NCI-H748 (cell line): Measurements from ENCODE around the gene ACER2.

ENCODE experiments used
- DNase-seq: peaks from one replicate; lab custom pipeline; 2025; ENCODE audit not compliant: unreplicated experiment; lab: John Stamatoyannopoulos, UW

ACER2 gene

DNA sequence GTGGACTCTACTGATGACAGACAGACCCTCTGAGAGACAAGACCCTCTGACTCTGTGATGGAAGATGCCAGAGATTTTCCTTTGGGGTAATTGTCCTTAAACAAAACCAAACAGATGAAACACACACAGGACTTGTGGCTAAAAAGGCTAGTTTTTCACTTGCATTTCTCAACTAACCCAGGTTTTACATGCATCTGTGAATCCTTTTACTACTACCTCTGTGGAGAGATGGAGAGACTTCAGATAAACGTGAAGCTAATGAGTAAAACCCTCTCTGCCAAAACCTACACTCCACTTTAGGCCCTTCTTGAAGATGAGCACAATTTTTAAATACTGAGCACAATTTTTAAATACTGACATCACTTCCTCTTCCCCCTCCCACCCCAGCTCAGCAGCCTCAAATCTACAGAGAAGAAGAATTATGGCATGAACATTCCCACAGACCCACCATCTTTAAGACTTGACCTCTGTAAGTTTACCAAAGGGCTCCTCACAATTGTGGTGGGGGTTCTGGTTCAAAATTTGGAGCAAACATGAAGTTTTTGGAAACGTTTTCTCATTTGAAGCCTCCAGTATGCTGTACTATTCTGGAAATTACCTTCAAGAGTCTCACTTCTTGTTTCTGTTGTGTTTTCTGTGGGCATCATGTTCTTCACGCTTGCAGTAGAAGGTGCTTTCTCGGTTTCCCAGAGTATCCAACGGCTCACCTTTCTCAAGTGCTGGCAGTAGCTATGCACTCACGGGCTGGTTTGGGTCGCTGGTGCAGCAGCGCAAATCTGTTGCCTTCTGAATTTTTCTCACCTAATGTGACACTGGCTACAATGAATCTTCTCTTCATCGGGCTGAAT, 42.7 kb downstream of the ACER2 start:
- no peak for DNase-seq

DNA sequence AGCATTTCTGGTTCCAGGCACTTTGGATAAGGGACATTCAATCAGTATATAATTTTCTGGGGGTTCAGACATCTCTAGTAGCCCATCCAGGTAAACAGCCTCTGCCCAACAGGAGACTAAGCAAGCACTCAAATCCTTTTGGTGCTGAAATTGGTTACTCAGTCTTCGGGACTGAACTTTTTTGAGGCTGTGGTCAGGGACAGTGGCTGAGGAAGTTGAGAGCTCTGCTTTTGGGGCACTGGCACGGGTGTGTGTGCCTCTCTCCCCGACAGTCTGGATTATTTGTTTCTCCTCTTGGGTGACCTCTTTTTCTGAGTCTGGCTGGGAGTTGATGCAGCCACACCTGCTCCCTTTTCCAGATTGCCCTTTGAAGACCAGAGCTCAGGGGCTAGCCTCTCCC, 47.6 kb downstream of the ACER2 start:
- DNase-seq, result no peak

DNA sequence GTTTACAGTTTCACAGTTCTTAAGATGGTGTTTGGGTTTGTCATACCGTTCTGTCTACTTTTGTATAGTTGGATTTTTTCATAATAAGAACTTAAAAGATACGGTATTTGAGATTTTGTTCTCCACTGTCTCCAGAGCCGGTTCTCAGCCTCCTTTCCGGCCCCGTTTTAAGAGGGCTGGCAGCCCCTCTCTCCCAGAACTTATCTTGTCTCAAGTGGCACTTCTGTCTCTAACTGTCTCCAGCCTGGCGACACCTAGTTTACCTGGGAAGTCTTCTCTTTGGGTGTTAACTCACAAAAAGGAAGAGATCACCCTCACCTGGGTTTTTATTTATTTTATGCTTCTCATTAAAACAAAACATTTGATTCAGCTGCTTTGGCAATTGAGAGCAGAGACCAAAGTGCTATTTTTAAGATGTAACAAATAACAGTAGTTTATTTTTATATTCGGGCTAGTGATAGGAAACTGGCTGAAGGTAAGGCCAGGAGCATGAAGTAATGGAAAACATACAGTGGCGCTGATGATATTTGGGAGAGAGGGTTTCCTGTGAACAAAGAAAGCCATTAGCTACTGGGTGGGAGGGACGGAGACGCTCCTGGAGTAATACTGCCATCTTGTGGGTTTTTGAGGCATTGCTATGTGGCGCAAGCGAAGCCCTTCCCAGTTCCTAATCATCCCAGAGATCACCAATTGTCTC, 48.3 kb downstream of the ACER2 start:
- DNase-seq, result peak; percentile 88

DNA sequence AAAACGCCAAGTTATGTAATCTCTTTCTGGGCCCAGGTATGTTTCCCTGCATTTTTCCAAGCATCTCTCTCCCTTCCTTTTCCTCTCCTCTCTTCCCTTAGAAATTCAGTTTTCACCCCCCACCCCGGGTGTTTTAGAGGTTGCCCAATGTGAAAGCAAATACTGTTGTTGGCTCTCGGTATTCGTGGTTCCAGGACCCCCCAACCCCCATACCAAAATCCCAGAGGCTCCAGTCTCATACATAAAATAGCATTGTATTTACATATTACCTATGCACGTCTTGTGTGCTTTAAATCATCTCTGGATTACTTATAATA, 48.8 kb downstream of the ACER2 start:
- no peak for DNase-seq

DNA sequence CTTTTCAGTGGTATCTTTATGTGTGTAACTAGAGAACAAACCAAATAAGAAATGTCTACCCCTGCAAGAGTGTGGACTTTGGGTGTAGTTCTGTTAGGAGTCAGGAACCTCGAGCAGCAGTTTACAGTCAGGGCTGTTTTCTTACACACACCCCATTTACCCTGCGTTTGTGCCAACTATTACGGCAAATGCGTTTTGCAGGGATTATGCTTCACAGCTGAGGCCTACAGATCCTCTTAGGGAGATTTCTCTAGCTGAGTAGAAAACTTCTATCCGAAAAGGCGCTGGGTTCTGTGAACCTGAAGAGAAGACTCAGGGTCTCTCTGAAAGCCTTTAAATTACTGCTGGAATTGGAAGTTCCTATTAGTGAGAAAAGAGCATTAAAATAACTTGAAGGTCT, 51.4 kb downstream of the ACER2 start:
- DNase-seq, result no peak

DNA sequence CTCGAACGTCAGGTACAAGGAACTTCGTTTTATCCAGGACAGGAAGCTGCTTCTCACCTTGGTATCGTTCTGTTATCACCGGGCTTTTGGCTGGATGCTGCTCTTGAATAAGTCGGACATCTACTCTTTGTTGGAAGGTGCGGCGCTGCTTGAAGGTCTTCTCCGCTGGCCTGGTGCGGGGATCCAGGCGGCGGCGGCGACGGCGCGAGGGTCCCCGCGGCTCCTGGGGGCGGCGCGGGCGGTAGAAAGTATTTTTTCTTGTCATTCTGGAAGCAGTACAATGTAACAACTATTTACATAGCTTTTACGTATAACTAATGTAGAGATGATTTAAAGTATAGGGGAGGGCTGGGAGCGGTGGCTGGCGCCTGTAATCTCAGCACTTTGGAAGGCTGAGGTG, 52.3 kb downstream of the ACER2 start:
- no peak for DNase-seq

DNA sequence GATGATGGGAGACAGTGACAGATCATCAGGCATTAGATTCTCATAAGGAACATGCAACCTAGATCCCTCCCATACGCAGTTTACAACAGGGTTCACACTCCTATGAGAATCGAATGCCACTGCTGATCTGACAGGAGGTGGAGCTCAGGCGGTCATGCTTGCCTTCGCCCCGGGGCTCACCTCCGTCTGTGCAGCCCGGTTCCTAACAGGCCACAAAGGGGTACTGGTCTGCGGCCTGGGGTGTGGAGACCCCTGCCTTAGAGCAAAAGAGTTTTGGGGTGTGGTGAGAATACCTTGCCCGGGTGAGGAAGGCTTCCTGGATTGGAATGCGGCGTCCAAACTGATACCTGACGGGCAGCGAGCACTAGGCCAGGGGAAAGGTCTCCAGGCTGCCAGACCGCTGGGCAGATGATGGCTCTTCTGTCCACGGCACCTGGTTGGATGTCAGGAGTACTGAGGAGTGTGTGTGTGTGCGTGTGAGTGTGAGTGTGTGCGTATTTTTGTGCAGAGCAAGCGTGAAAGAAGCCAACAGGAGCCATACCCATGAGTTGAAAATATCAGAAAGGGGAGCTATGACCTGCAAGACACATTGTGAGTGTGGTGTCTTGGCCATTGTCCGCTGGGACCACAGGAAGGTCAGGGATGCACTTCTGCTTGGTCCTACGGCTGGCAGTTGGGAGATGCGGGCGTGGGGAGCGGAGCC, 55.4 kb downstream of the ACER2 start:
- no peak for DNase-seq

DNA sequence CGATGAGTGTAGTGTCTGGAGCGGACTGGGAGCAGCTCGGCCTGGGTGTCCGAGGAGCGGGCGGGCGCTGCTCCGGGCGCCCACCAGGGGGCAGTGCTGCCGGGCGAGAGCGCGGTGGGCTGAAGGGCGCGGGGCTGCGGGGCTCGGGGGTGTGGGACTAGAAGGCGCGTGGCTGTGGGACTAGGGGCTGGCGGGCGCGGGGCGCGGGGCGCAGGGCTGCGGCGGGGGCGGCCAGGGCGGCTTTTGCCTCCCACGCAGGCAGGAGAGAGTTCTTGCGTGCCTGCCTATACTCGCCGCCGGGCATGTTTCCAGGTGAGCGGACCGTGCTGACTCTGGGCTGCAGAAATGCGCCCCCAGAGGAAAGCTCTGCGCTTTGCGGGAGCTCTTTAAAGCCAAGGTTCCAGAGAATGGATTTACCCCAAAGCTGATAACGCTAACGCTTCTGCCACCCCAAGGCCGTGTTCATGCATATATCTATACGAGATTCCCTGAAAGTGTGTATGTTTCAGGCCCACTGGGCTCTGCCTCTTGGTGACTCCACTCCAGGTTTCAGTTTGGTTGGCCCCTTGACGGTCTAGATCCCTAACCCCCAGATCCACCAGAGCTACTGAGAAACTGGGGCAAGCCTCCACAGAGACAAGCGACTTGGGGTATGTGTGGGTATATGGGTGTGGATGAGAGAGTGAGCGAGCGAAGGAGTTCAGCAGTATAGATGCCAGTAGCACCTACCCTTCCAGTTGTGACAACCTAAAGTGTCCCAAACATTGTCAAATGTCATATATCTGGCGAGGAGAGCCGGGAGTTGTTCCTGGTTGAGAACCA, 56.2 kb downstream of the ACER2 start:
- DNase-seq, result peak; percentile 78

DNA sequence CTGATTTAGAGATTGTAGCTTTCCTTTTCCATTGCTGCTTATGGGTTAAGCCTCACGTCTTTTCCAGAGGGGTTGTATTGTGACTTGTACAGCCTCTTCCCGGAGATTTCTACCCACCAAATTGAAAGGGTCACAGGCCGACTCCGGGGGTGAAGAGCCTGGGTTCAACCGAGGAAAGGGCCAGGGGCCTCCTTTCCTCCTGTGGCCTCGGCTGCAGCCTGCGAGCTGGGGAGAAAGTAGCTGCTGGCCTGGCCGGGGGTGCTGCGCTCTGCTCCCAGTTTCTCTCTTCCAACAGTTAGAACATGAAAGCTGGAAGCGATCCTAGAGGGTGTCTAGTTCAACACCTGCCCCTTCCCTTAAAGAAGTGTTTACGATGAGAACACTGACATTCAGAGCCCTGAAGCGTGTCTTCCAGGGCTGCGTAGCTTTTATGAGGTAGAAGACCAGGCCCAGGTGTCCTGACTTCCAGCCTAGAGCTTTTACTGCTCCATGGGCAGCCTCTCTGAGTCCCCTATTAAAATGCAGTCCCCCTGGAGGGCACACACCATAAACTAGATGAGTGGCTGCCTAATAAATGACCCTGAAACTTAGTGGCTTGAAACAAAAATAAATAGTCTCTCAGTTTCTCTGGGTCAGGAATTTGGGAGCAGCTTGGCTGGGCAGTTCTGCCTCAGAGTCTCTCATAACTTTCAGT, 56.9 kb downstream of the ACER2 start:
- DNase-seq, result no peak

DNA sequence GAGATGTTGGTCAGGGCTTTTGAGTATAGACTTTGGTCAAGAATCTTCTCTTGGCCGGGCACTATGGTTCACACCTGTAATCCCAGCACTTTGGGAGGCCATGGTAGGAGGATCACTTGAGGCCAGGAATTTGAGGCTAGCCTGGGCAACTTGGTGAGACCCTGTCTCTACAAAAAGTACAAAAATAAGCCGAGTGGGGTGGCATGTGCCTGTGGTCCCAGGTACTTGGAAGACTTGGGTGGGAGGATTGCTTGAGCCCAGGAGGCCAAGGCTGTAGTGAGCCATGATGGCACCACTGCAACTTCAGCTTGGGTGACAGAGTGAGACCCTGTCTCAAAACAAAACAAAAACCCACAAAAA, 57.5 kb downstream of the ACER2 start:
- no peak for DNase-seq

DNA sequence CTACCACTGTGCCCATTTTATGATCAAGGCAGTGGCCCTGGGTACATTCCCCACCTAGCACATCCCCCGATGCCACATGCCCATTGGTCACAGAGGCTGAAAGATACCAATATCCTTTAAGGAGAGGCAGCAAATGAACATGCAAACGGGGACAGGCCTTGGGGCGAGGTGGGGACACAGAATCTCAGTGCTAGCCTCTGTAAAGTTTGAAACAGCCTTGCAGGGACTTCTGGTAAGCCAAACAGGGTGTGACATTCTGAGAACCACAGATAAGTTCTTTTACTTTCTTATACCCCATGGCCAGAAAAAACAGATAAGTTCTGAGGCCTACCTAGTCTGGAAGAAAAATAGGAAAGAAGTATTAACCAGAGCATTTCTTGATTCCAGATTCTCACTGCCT, 60.5 kb downstream of the ACER2 start:
- DNase-seq, result no peak

DNA sequence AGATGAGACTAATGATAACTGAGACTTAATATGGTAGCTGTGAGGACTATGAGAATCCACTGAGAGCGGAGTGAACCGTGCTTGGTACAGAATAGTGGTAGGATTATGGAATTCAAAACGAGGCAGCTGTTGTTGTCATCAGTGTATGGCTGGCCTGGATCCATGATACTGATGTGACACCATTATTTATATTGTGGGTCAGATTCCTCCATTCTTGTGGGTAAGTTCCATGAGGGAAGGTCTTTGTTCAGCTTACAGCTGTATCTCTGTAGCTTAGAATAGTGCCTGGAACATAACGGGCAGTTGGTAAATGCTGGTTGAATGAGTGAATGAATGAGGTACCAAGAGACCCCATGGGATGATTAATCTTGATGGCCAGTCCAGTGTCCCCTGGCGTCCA, 61.8 kb downstream of the ACER2 start:
- DNase-seq, result no peak

DNA sequence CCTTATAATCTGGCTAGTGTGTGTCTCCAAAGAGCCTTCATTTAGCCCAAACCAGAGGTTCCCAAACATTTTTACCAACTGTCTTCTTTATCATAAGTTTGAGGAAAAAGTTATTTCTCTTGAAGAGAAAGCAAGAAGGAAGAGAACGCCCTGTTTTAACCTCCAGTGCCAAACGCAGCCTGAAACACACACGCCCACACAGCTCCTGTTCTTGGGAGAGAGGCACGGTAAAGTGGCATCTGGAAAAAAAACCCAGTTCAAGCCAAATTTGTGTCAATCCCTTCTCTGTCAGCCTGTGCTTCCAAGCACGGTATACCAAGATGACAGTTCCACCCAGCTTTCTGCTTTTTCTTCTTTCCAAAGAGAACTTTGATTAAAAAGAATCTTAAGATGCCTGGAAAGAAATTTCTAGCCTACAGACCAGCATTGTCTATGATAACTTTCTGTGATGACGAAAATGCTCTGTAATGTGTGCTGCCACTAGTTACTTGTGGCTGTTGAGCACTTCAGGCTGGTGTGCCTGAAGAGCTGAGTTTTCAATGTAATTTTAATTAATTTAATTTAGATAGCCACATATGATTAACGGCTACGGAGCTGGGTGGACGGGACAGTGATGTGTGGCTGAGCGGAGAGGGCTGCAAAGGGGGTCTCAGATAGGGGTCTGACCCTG, 62.3 kb downstream of the ACER2 start:
- no peak for DNase-seq

DNA sequence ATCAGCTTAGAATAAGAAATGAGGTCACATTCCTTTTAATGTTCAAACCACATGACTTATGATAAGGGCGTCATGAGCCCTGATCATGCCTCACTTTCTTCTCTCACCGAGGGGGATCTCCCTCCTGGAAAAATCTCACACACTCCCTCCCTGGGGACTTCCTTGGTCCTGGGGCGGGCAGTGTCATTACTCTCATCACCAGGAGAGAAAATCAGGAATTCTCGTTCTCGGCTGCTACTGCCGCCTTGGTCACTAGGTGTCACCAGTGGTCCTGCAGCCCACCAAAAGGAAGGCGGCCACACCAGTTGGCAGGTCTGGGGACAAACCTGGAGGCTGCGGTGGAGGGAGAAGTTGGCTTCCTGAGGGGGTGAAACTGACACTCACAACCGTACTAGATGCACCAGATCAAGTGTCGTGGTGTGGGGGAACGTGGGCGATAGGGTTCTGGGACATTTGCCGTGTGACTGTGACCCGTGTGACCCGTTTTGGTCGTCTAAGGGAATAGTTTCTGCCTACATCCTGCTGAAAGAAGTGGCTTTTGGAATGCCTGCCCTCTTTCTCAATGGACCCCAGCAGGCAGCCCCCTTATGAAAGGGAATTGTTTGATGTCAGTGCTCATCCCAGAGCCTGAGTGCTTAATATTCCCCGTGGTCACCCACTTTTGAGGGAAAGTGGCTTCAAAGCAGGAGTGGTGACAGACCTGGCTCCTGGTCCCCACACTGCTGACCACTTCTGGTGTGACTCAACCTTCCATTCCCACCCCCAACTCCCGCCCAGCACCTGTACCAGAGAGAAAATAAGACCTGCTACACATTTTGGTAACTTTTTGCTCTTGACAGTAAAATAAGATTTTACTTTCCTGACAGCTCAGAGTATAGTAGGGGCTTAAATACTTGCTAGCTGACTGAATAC, 63.2 kb downstream of the ACER2 start:
- peak; percentile 76 for DNase-seq

DNA sequence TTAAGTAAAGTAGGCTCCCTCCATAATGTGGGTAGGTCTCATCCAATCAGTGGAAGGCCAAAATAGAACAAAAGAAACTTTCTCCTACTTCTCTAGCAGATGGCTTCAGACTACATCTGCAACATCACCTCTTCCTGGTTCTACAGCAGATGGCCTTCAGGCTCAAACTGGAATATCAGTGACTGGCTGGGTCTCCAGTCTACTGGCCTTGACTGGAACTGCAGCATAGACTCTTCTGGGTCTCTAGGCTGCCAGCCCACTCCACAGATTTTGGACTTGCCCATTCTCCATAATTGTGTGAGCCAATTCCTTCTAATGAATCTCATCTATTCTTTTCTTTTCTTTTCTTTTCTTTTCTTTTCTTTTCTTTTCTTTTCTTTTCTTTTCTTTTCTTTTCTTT, 64.8 kb downstream of the ACER2 start:
- no peak for DNase-seq

DNA sequence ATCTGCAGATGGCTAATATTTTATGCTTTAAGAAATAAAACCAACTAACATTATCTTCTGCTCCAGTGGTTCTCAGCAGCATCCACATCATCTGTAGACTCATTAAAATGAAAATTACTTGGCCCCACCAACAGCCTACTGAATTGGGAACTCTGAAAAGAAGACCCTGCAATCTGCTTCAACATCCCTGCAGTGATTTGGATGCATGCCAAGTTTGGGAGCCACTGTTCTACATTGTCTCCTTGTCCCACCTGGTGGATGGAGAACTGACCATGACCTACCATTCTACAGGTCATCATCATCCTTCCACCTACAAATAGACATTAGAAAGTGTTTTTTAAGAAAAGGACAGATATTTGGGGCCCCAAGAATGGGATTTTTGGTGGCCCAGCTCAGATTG, 71.1 kb downstream of the ACER2 start:
- peak; percentile 82 for DNase-seq

DNA sequence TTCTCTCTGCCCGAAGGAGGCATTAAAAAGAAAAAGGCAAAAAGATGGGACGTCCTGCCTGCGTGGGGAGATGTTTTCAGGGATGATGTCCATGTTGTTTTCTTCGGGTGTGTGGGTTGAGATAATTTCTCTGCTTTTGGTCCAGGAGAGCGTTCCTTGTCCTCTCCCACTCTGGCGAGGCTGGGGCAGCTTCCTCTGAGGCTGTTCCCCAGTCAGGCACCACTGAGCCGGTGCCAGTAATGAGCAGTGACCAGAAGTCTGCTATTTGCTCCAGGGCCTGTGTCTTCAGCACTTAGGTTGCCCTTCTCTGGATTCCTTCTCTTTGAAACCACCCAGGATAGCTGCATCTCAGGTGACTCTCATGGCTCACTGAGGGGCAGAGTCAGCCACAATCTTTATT, 71.5 kb downstream of the ACER2 start:
- no peak for DNase-seq

DNA sequence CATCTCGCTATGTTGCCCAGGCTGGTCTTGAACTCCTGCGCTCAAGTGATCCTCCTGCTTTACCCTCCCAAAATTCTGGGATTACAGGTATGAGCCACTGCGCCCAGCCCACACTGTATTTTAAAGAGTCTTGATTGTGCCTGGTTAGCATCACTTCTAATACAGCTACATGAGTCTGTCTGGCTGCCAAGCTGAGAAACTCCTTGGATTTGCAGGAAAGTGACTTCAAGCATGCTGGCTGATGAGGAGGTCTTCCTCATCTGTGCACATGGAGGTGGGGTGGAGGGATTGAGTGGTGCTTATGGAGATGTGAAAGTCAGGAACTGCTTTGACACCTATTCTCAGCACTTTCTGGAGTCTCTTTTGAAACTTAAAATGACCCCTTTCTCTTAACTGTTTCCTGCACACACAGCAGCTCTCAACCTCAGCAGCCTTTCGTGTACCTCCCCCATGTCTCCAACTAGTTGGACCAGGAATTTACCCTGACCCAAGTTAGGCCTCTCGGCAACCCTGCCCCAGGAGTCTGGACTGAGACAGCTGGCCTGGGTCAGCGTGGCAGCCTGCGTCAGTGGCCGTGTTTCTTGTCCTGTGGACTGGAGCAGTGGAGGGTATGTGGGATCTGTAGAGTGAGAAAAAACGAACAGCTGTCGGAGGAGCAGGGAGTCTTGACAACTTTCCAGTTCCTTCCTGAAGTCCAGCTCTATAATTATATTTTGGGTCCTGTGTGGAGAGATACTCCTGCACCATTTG, 72.5 kb downstream of the ACER2 start:
- DNase-seq, result no peak
